GM21619 (cell line): ENCODE data around the gene TMEM150B.

Experiments used
- ATAC-seq: cut with Tn5 transposase; IDR thresholded peaks from one replicate; pipeline ENCODE4 v1.9.1; 2021; ENCODE audit not compliant: unreplicated experiment

TMEM150B gene

DNA sequence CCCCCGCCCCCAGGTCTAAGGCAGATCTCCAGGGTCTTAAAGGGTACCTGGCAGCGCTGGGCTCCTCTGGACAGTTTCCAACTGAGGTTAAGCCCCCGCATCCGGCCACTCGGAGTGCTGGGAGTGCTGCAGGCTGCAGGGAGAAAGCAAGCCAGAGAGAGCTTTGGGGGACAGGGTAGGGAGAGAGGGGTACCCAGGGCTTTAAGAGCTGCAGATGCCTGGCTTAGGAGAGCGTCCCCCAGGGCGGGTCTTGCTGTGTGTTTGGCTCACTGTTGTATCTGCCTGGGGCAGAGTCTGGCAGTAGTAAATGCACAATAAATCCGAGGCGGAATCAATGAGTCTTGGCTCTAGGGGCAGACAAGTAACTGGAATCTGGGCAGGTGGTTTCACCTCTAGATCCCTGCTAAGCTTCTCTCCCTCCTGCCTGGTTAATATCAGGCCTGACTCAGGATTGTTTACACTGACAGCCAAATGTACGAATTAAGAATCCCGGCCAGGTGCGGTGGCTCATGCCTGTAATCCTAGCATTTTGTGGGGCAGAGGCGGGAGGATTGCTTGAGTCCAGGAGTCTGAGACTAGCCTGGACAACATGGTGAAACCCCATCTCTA is 30.2 kb upstream of the TMEM150B start:
- no peak for ATAC-seq

DNA sequence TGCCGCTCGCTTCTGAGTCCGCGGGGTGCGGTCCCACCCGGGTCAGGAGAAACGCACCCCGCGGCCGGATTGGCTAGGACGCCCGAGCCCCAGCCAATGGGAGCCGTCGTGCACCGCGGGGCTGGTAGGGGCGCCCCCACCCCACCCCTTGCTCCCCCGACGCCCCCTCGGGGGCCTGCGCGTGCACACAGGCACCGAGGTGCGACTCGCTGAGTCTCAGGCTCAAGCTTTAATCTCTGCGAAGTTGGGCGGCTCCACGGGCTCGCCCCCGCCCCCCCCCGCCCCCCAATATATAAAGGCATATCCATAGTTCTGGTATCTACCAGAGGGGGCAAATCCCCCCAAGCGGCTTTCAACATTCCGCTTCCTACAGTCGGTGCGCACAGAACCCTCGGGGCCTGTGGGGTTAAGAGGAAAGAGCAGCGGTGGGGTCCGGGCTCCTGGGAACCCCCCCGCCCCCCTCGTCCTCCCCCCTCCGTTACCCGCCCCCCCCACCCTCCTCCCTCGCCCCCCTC is 29.6 kb upstream of the TMEM150B start, which contains the start of gene COX6B2:
Gene COX6B2 (minus strand): TSS at position 22 of the 515 bp plus-strand sequence. CDS start 198 bp downstream, outside the sequence.
- ATAC-seq: no peak

DNA sequence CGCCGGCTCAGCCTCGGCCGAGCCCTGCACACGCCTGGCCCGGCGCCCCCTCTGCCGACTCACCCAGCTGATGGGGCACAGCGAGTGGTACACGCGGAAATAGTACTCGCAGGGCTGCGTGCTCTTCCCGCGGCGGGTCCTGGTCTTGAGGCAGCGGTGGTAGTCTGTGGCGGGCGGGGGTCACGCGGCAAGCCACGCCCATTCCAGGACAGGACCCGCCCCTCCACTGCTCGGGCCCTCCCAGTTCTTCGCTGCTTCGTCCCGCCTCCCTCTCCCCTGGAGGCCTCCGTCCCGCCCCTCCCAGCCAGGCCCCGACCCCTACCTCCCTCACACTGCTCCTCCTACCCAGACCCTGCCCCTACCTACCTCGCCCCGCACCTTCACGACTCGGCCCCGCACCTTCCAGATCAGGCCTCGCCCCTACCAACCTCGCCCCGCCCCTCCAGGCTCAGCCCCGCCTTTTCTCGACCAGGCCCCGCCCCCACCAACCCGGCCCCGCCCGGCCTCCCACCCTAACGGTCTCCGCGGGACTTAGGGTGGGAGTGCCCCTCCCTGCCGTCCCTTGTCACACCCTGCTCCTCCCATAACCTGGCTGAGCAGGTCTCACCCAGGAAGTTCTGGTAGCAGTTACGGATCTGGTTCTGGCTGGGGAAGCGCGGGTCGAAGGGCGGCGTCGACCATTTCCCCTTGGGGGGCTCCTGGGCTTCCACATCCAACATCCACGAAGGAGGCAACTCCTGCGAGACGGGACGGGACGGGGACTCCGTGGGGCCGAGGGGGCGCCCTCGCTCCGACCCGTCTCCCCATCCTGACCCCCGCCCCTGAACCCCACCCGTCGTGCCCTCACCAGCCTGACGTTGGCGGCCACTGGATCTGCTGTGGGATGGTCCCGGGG is 28.9 kb upstream of the TMEM150B start:
- ATAC-seq: no peak

DNA sequence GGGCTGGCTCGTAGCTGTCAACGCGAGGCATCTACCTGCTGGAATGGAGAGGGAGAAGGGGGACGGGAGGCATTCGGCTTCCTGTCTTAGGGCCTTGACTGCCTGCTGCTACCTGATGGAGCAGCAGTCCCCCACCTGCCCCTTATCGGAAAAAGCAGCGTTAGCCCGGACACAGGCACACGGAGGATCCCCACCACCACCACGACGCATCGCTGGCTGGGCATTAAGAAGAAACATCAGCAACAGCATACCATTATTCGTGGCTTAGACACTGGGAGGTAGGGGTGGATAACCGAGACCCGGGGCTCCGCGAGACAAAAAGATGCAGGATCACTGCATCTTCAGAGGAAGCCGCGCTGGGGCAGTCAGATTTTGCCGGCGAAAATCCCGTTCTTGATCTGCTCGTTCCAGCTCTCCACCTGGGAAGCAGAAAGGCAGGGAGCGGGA is 28.2 kb upstream of the TMEM150B start:
- no peak for ATAC-seq

DNA sequence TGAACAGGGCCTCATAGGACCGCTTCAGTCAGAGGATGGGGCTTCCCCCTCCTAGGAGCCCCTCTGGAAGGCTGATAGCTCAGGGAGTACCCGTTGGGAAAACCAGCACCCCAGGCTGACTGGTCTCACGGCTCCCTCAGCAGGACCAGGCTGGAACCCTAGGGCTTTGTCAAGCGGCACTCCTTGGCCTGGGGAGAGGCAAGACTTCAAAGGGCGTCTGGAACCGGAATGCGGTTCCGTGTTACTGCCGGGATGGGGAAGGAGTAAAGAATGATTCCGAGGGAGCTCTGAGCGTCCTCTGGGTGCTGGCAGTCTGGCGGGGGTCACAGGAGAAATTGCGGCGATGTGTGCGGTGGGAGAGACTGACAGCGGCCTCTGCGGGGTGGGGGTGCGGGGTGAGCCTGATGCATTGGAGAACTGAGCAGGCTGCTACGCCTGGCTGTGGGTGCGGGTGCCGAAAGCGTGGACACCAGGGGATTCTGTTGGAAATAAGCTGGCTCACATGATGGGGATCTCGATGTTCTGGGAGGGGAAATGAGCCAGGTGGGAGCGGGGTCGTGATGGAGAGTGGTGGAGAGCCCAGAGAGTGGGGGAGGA is 27.5 kb upstream of the TMEM150B start:
- no peak for ATAC-seq

DNA sequence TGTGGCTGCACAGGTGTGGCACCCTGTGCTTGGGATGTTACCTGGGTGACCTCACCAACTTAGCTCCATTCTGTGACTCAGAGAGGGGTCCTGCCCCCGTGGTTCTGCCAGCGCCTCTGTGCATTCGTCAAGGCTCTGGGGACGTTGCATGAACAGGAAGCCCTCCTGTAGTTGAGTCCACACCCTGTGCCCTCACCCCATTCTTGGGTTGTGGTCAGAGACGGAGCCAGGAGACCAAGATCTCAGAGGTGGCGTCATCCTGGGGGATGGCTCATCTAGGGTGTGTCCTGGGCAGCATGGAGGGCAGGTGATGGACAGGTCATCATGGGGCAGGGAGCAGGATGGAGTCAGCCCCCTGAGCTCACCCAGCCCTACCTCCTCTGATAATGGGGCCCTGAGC is 26.9 kb upstream of the TMEM150B start:
- ATAC-seq: no peak

DNA sequence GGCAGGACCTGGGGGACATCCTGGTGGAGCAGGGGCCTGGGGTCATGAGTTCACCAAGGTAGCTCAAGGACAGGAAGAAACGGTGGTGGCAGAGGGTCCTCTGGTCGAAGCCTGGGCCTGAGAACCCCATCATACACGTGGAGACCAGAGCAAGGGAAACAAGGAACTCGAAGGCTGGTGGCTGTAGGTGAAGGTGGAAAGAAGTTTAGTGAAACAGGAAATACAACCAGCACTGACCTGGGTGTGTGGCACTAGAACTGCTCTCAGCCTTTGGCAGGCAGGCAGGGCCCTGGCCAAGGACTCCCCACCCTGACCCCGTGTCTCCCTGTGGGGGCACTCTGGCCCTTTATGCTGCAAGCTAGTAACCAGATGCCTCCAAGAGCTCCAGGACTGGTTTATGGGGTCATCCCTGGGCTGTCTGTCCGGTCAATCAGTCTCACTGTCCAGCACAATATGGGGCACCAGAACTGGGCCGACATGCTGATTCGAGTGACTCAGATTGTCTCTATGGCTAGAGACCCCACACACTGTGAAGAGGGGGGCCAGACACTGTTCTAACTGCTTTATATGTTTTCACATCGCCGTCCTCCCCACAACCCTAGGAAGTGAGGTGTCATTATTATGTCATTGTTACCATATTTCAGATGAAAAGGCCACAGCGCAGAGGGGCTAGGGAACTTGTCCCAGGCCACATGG is 25.6 kb upstream of the TMEM150B start:
- ATAC-seq: no peak

DNA sequence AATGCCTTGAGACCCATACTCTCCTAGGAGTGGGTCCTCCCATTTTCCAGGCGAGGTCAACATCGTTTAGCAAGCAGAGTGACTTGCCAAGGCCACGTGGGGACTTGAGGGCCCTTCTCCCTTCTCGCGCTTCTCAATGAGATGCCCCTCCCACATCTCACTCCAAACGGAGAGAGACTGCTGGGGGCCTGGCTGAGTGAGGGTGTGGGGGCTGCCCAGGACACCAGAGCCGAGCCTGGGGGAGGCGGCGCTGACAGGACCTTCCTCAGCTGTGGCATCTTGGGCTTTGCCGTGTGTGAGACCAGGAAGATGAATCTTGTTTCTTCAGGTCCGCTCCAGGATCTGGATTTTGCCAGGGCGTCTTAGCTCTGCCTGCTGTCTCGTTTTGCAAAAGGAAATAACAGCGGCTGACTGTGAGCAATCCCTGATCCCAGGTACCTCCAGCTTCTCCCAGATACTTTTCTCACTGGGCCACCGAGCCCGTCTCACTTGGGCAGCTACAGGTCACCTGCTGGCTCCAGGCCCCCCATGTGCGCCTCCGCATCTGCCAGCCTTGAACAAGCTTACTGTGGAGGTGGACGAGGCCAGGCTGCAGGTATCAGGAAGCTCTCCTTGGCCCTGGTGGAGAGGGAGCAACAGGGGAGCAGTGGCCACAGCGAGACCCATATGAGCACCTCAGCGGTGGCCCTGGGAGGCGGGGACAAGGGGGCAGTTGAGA is 23.3 kb upstream of the TMEM150B start:
- ATAC-seq: no peak

DNA sequence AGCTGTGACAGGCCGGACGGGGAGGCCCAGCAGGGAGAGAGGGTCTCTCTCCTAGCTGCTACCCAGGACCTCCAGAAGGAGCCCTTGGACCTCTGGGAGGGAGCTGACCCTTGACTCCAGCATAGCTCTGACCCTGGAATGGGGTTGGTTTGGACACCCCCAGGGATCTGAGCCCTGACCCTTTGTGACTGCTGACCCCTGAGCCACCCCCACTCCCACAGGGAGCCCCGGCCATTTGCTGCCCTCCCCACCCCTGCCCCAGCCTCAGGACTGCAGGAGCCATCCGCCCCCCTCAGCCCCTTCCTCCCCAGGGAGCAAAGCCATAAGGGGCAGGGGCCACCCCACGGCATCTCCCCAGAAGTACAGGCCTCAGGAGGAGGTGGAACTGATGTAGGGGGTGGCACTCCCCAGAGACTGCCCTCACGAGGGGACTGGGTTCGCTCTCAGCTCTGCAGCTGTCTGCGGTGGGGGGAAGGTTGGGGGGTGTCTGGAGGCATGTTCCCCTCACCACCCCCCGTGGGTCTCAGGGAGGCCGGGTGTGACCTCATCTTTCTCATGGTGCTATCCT is 22.4 kb upstream of the TMEM150B start:
- ATAC-seq: no peak

DNA sequence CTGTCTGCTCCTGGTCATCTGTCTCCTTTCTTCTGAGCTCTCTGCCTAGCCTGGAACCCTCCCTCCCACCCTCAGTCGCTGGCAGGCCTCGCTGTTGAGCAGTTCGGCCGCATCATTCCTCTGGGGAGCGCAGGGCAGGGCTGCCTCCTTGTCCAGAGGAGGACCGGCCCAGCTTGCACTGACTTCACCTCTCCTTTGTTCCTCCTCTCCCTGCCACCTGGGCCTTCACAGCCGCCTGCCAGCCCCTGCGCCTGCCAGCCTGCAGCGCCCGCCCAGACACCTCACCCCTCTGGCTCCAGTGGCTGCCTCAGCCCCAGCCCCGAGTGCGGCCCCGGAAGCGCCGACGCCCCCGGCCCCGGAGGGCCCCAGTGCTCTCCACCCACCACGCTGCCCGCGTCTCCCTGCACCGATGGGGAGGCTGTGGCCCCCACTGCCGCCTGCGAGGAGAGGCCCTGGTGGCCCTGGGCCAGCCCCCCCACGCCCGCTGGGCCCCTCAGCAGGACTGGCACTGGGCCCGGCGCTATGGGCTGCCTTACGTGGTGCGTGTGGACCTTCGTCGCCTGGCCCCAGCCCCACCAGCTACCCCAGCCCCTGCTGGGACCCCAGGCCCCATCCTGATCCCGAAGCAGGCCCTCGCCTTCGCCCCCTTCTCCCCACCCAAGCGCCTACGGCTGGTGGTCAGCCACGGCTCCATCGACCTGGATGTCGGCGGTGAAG is 21.7 kb upstream of the TMEM150B start:
- no peak for ATAC-seq

DNA sequence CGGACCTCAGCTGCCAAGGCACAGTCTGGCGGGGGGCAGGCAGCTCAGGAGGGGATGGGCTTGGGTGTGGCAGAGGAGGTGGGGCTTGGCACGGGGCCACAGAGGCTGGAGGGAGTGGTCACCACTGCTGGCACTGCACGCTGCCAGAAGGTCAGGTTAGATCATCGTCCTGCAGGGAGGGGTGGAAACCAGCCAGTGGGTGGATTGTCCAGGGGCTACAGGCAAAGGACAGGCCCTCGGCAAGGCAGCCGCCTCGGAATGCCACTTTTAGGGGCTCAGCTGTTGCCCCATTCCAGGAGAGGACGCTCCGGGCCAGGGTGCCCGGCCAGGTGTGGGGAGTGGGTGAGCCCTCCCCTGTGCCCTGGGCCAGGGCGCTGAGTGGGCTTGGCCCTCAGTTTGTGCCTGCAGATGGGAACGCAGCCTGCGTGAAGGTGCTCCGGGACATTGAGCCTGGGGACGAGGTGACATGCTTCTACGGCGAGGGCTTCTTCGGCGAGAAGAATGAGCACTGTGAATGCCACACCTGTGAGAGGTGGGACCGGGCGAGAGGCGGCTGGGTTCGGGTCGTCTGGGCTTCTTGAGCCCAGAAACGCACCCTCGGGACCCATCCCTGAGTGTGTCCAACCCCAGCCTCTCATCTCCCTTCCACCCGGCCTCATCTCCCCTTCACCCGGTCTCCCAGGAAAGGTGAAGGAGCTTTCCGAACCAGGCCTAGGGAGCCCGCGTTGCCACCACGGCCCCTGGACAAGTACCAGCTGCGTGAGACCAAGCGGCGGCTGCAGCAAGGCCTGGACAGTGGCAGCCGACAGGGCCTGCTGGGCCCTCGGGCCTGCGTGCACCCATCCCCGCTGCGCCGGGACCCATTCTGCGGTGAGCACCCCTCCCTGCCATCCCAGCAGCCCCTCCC is 20.9 kb upstream of the TMEM150B start:
- no peak for ATAC-seq

DNA sequence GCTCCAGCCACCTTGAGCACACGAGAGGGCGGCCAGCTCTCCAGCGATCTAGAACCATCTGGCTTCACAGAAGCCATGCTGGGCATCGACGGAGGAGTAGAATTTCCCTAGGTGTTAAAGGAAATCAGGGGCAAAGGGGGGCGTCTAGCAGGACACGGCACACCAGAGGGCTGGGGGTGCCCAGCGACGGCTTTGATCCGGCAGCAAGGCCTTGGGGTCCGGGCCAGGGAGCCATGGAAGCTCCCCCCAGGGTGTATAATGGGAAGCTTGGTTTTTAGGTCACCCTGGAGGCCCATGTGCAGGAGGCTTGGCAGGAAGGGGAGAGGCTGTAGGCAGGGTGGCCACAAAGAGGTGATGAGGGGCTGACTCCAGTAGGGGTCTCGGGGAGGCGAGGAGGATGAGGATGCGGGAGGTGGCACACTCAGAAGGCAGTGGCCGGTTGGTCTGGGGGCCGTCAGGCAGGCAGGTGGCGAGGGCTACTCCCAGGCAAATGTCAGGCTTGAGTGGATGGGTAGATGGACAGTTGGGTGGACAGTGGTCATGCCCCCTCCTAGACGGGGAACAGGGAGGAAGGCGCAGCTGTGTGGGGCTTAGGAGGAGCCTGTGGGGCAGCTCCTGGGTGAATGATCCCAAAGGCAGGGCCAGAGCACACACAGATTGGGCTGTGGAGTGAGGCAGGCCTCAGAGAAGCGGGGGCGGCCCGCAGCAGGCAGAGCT is 20.1 kb upstream of the TMEM150B start:
- ATAC-seq: no peak

DNA sequence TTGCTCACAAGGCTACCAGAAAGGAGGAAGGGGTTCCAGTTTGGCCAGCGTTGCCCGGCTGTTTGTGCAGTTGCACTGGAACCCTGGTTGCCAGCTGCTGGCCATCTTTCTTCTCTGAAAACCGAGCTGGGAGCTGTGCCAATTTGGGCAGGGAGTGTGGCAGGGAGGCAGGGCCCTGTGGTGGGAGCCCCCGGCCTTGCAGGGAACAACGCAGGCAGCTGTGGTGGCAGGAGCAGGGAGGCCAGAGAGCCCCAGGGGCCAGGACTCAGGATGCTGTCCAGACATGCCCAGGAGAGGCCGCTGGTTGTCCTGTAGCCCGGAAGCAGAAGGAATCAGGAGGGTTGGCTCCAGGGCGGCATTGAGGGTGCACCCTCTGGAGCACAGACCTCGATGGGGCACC is 19.3 kb upstream of the TMEM150B start:
- no peak for ATAC-seq

DNA sequence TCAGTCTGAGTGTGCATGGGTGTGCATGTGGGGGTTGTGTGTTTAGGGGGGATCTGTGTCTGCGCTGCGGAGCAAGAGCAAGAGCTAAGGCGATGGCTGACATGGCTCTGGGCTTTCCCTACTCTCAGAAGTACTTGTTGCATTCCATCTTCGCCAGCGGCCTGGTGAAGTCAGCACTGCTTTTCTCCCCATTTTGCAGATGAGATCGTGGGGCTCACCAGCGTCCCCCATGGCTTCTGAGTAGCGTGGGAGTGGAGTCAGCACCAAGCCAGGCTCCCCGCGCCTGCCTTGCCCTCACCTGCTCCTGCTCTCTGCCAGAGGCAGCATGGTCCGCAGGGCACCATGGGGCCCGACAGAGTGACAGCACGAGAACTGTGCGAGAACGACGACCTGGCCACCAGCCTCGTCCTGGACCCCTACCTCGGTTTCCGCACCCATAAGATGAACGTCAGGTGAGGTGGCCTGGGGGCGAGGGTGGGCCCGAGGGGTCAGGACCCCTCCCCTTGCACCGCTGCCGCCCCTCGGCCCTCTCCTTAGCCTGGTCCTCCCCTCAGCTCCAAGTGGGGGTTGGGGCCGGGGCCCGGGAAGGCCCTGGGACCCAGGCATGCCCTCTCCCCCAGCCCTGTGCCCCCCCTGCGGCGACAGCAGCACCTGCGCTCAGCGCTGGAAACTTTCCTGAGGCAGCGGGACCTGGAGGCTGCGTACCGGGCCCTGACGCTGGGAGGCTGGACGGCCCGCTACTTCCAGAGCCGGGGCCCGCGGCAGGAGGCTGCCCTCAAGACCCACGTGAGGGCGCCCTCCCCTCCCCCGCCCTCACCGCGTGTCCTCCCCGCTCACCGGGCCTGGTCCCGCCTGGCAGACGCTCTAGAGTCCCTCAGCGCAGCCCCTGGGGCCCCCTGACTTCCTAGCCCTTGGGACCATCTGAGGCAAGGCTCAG is 16.7 kb upstream of the TMEM150B start:
- no peak for ATAC-seq

DNA sequence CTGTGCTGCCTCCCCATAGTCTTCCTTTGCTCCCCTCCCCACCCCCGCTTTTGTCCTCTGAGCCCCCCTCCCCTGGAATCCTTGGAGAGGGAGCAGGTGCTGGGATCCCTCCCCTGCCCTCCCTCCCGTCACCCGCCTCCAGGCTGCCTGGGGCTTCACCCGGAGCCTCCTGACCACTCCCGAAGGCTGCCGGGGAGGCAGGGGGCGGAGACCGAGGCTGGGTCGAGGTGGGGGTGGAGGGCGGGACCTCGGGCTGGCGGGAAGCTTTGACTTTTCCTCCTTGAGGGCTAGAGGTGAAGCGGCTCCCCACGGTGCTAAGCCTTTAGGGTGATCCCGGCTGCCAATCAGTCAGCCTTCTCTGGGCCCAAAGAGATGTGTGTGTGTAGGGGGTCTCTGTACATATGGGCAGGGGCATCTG is 16.0 kb upstream of the TMEM150B start:
- no peak for ATAC-seq

DNA sequence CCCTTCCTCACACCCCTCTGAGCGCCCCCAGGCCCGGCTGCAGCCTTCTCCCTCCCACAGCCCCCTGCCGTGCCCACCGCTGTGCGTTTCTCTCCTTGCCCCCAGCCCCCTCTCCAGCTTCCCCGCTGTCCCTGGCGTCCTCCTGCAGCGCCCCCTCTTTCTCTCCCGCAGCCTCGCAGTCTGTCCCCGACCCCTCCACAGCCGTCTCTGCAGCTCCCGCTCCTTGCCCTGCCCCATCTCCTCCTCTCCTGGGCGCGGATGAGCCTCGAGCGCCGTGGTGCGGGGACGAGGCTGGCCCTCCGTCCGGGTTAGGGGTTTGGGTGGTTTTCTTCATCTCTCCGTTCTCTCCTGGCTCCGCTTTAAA is 15.6 kb upstream of the TMEM150B start:
- no peak for ATAC-seq
